K562 (cell line): ENCODE data around the gene VTCN1. TPM values are rescaled to one million over a fixed set of nuclear protein-coding genes. Genes with fewer than 3 reads are reported as not detected.

ENCODE experiments used
- ARID4B ChIP-seq: sonication (generic); formaldehyde crosslinking; IDR thresholded peaks from 2 replicates; pipeline ENCODE4 v1.8.0; 2022; ENCODE audit warnings: mild to moderate bottlenecking, missing genetic modification reagents
- CHD2 ChIP-seq: IDR thresholded peaks from 2 replicates; pipeline ENCODE4 v1.6.1; 2011; ENCODE audit warnings: low read depth, low read length
- GMEB1 ChIP-seq: fragments of 250-450 bp; sonication (Bioruptor Pico); IDR thresholded peaks from 2 replicates; pipeline ENCODE4 v1.4.0; 2020; ENCODE audit warnings: mild to moderate bottlenecking
- HDAC1 ChIP-seq, 2 experiments: fragments of 450-650 bp; IDR thresholded peaks; 2 replicates each; pipeline ENCODE4 v1.6.1; 2016 to 2017; ENCODE audit warnings: inconsistent platforms in 1 of 2, mild to moderate bottlenecking in 1 of 2, moderate library complexity in 1 of 2
- HMGN3 ChIP-seq: IDR thresholded peaks from 2 replicates; pipeline ENCODE4 v1.6.1; 2011; ENCODE audit warnings: borderline replicate concordance, low read depth, mild to moderate bottlenecking, mixed read lengths, low read length; ENCODE audit not compliant: insufficient read length; ENCODE audit errors: extremely low read depth
- KAT7 ChIP-seq: sonication (generic); formaldehyde crosslinking; IDR thresholded peaks from 2 replicates; pipeline ENCODE4 v1.8.0; 2022; ENCODE audit warnings: missing genetic modification reagents, mild to moderate bottlenecking, borderline replicate concordance
- NFYB ChIP-seq: IDR thresholded peaks from 2 replicates; pipeline ENCODE4 v1.6.1; 2011; ENCODE audit warnings: mild to moderate bottlenecking, moderate library complexity; ENCODE audit not compliant: insufficient read length; ENCODE audit errors: extremely low read depth
- PHF20 ChIP-seq: fragments of 450-650 bp; IDR thresholded peaks from 2 replicates; pipeline ENCODE4 v1.6.1; 2018; ENCODE audit not compliant: partially characterized antibody
- PRDM10 ChIP-seq: fragments of 450-650 bp; IDR thresholded peaks from 2 replicates; pipeline ENCODE4 v1.6.1; 2018; ENCODE audit not compliant: partially characterized antibody
- PURB ChIP-seq: sonication (generic); formaldehyde crosslinking; IDR thresholded peaks from 2 replicates; pipeline ENCODE4 v1.9.0; 2021; ENCODE audit warnings: low read depth, mild to moderate bottlenecking, missing genetic modification reagents
- RB1 ChIP-seq: fragments of 450-650 bp; IDR thresholded peaks from 2 replicates; pipeline ENCODE4 v1.6.1; 2017; ENCODE audit warnings: low read depth, mild to moderate bottlenecking
- RBBP5 ChIP-seq: fragments of 200-600 bp; sonication (generic); IDR thresholded peaks from 2 replicates; pipeline ENCODE4 v1.6.1; 2012; ENCODE audit warnings: borderline replicate concordance, mild to moderate bottlenecking, low read length, control low read depth, inconsistent platforms; ENCODE audit not compliant: insufficient read depth, poor library complexity, severe bottlenecking
- RBM22 ChIP-seq: fragments of 200-400 bp; formaldehyde crosslinking; IDR thresholded peaks from 2 replicates; pipeline ENCODE4 v1.6.1; 2018; ENCODE audit warnings: low read length, low read depth; ENCODE audit not compliant: poor library complexity, severe bottlenecking
- RBM25 ChIP-seq: fragments of 200-400 bp; formaldehyde crosslinking; IDR thresholded peaks from 2 replicates; pipeline ENCODE4 v1.6.1; 2018; ENCODE audit warnings: low read length, low read depth, moderate library complexity; ENCODE audit not compliant: severe bottlenecking
- SMAD3 ChIP-seq: fragments of 450-650 bp; formaldehyde crosslinking; conservative IDR thresholded peaks from 2 replicates; pipeline ENCODE4 v1.4.0; 2020; ENCODE audit warnings: mild to moderate bottlenecking
- TEAD1 ChIP-seq, 2 experiments: fragments of 450-650 bp in 1 of 2; sonication (generic) in 1 of 2; formaldehyde crosslinking; IDR thresholded peaks; 2 replicates each; pipeline versions ENCODE4 v1.4.0 to v1.8.0; 2020 to 2022; ENCODE audit warnings: mild to moderate bottlenecking in 2 of 2, missing genetic modification reagents in 1 of 2
- ZNF134 ChIP-seq: fragments of 250-450 bp; sonication (Bioruptor Pico); conservative IDR thresholded peaks from 2 replicates; pipeline ENCODE4 v1.4.0; 2020
- polyA plus RNA-seq, 8 experiments: library from polyadenylated mRNA; depleted of rRNA in 4 of 8; stranded (reverse) in 5 of 8; unstranded in 3 of 8; fragments of >200 nt; fragmentation: Nextera tagmentation in 2 of 8; fragmentation: Illumina TruSeq in 1 of 8; extraction: Ambion mirVana in 2 of 8; extraction: Trizol in 1 of 8; gene quantifications; 2 replicates each; pipeline versions ENCODE4 v1.2.1 to v1.2.3, GENCODE V29; 2011 to 2014; ENCODE audit warnings: inconsistent platforms in 1 of 8, missing spikeins in 1 of 8
- total RNA-seq, 7 experiments: library from RNA; depleted of rRNA in 6 of 7; stranded (reverse); fragments of >200 nt in 6 of 7; fragmentation: Illumina TruSeq in 2 of 7; extraction: Trizol in 2 of 7; gene quantifications; 2 replicates each; pipeline versions ENCODE4 v1.2.1 to v1.2.3, GENCODE V29; 2011 to 2021; ENCODE audit warnings: low replicate concordance in 1 of 7

VTCN1 gene
- total and polyA plus RNA-seq, 9 of the 15 experiments (the other 6 are each of a cell fraction or from before 2014, with no cell fraction given) = not detected

GRCh38 chr1:117121589-117122329 lies 89.0 kb downstream of the VTCN1 start, which contains the start of gene TRIM45 (continued):
- peak; percentile 41 for TF ChIP-seq RBBP5
- peak; percentile 98 for TF ChIP-seq RBM25
- TF ChIP-seq PHF20 = peak; percentile 51
- no peak for TF ChIP-seq PURB (CRISPR knock-in tag)
- TF ChIP-seq RBM22 = peak; percentile 47
- peak; percentile 61 for TF ChIP-seq CHD2
- 0 out of 2 replicates have a peak, but pooled peaks have one; percentile 28 for TF ChIP-seq ARID4B
- peak; percentile 17 for TF ChIP-seq PRDM10
- TF ChIP-seq SMAD3 (CRISPR knock-in tag) = 0 out of 2 replicates have a peak, but pooled peaks have one; percentile 35
- peak; percentile 16 to 60; a peak in 1 of 4 replicates for TF ChIP-seq TEAD1 (CRISPR knock-in tag; IDR thresholded peaks at IDR 0.05)
- peak; percentile 24 for TF ChIP-seq HMGN3
- peak; percentile 85 for TF ChIP-seq RB1
- no peak for TF ChIP-seq HDAC1 (IDR thresholded peaks at IDR 0.05)
- peak; percentile 79 for TF ChIP-seq NFYB
- peak; percentile 29; the same call in 1 of the 2 replicates for TF ChIP-seq GMEB1 (CRISPR knock-in tag)
- no peak for TF ChIP-seq ZNF134 (CRISPR knock-in tag)
- TF ChIP-seq KAT7 (CRISPR knock-in tag) = no peak
